Measurements from ENCODE around the gene DCP2. TPM values are rescaled to one million over a fixed set of nuclear protein-coding genes. Genes with fewer than 3 reads are reported as not detected.
A peak's percentile ranks its signal among the peaks of the same experiment; 100 is the strongest.

The DCP2 gene
- total and polyA plus RNA-seq, 10 of the 15 experiments (the other 5 are each of a cell fraction or from before 2014, with no cell fraction given) = 23.4 to 81.6 (median 47.4) TPM

GRCh38 chr5:113047733-113048652 is 71.4 kb downstream of the DCP2 start (continued):
- TF ChIP-seq EP300 (IDR thresholded peaks at IDR 0.05; ENCODE audit: borderline replicate concordance in 1 of 2, control insufficient read depth in 1 of 2, low read depth in 2 of 2, low read length in 2 of 2) = peak; percentile 23 to 32; a peak in 1 of 4 replicates

GRCh38 chr5:113048931-113049330 is 72.3 kb downstream of the DCP2 start:
- POLR2A ChIA-PET = no interaction called here
- Histone ChIP-seq H4K20me1 (ENCODE audit: control insufficient read depth, insufficient read depth) (no peaks in the 10 kb centered on the region), H3K27ac (ENCODE audit: control insufficient read depth, insufficient read depth) (no peak overlapping the region), H3K36me3 (ENCODE audit: control insufficient read depth in 2 of 2, insufficient read depth in 2 of 2, low read length in 1 of 2) (no peaks in the 10 kb centered on the region), H2AFZ (ENCODE audit: control insufficient read depth, low read depth, low read length) (no peak overlapping the region), H3K9ac (ENCODE audit: control insufficient read depth, insufficient read depth, low read length) (no peak overlapping the region), H3K4me3 (no peak overlapping the region), H3K27me3 (replicated peaks in 1 of 2; ENCODE audit: control insufficient read depth in 2 of 2, insufficient read depth in 2 of 2, low read length in 1 of 2) (no peaks in the 10 kb centered on the region), H3K4me1 (ENCODE audit: control insufficient read depth, insufficient read depth, low read length) (peaks cover 11% of the 10 kb centered on the region), H3K4me2 (ENCODE audit: control insufficient read depth, insufficient read depth) (no peak overlapping the region), H3K79me2 (ENCODE audit: control insufficient read depth, insufficient read depth, low read length) (no peaks in the 10 kb centered on the region), H3K9me3 (replicated peaks; ENCODE audit: control insufficient read depth, insufficient read depth, low read length) (no peaks in the 10 kb centered on the region)
- SMC1A ChIA-PET (ENCODE audit: uncharacterized antibody, unreplicated experiment) = interaction anchor here (0.9 kb wide), 1 partner anchor 27 kb away, joined by 3 read pairs; no protein-coding TSS in a partner anchor
- RAD21 ChIA-PET (ENCODE audit: unreplicated experiment) = no interaction called here
- 81% methylated on average over 10 of the region's 10 CpGs for WGBS (ENCODE audit: insufficient coverage, insufficient replicate concordance, low lambda C conversion rate, missing lambda C conversion rate)
- FAIRE-seq = no peak
- DNase-seq (ENCODE audit: low read depth, low spot score) = no peak
- in situ Hi-C loops (cut with MboI) = no loop called here
- BruUV-seq (replicated peaks) = no TSS peak
- ATAC-seq = no peak
- intact Hi-C loops (cut with micrococcal nuclease; ENCODE audit: unreplicated experiment) = loop anchor here (5.0 to 10.0 kb wide), 3 partner anchors 283 to 558 kb away; no protein-coding TSS in a partner anchor
- CTCF ChIA-PET = interaction anchor here (1.2 kb wide), 1 partner anchor 52 kb away, joined by 3 read pairs; no protein-coding TSS in a partner anchor
- TF ChIP-seq ZBTB4 (CRISPR knock-in tag; IDR thresholded peaks at IDR 0.05) (no peak), BCL11A (IDR thresholded peaks at IDR 0.05; ENCODE audit: low read depth, low read length) (no peak), RELB (IDR thresholded peaks at IDR 0.05; ENCODE audit: low read depth) (no peak), SMARCA5 (IDR thresholded peaks at IDR 0.05) (no peak), CHD4 (IDR thresholded peaks at IDR 0.05) (no peak), HCFC1 (IDR thresholded peaks at IDR 0.05; ENCODE audit: low read length) (no peak), MLLT1 (IDR thresholded peaks at IDR 0.05) (no peak), JUND (IDR thresholded peaks at IDR 0.05; ENCODE audit: low read depth, low read length) (no peak), ATF2 (IDR thresholded peaks at IDR 0.05; ENCODE audit: low read length) (no peak), KAT2A (conservative IDR thresholded peaks at IDR 0.05; ENCODE audit: control insufficient read depth, low read depth, low read length) (no peak)
